Glutamatergic neuron (in vitro differentiated cells): ENCODE measurements around the gene PSMD5. TPM values are rescaled to one million over a fixed set of nuclear protein-coding genes. Genes with fewer than 3 reads are reported as not detected.
A peak's percentile ranks its signal among the peaks of the same experiment; 100 is the strongest.

ENCODE experiments used
- DNase-seq: peaks from one replicate; pipeline ENCODE4 v3.0.0; 2022
- H3K27ac Mint-ChIP-seq: one replicate; pipeline ENCODE4 v1.8.0; 2020; ENCODE audit warnings: mild to moderate bottlenecking, mixed read lengths, inconsistent platforms; ENCODE audit not compliant: unreplicated experiment
- H3K27me3 Mint-ChIP-seq: one replicate; pipeline ENCODE4 v1.8.0; 2020; ENCODE audit warnings: mild to moderate bottlenecking, moderate library complexity, mixed read lengths, inconsistent platforms; ENCODE audit not compliant: unreplicated experiment
- H3K36me3 Mint-ChIP-seq: one replicate; pipeline ENCODE4 v1.8.0; 2020; ENCODE audit warnings: mild to moderate bottlenecking, mixed read lengths, inconsistent platforms; ENCODE audit not compliant: unreplicated experiment
- H3K4me1 Mint-ChIP-seq: one replicate; pipeline ENCODE4 v1.8.0; 2020; ENCODE audit warnings: mild to moderate bottlenecking, low read depth, mixed read lengths, inconsistent platforms; ENCODE audit not compliant: unreplicated experiment
- H3K4me3 Mint-ChIP-seq: one replicate; pipeline ENCODE4 v1.8.0; 2020; ENCODE audit warnings: mild to moderate bottlenecking, mixed read lengths, inconsistent platforms; ENCODE audit not compliant: unreplicated experiment
- H3K9me3 Mint-ChIP-seq: one replicate; pipeline ENCODE4 v1.8.0; 2020; ENCODE audit warnings: mild to moderate bottlenecking, moderate library complexity, mixed read lengths, inconsistent platforms; ENCODE audit not compliant: unreplicated experiment
- total RNA-seq: library from RNA; stranded (reverse); fragmentation: NEBNext Ultra II Directional; extraction: Animal tissue kit (Norgen Biotek cat#: 25700); gene quantifications from one replicate; pipeline ENCODE4 v1.2.1, GENCODE V29; 2021; ENCODE audit not compliant: unreplicated experiment
- TF ChIP-seq, protein P1 (sequence below): fragments of 200-600 bp; sonication (generic); IDR thresholded peaks from one replicate; pipeline ENCODE4 v1.5.0; 2021; ENCODE audit not compliant: partially characterized antibody, unreplicated experiment

Gene PSMD5
- total RNA-seq, 1 donor from 2014 or later: 48.5 TPM

DNA sequence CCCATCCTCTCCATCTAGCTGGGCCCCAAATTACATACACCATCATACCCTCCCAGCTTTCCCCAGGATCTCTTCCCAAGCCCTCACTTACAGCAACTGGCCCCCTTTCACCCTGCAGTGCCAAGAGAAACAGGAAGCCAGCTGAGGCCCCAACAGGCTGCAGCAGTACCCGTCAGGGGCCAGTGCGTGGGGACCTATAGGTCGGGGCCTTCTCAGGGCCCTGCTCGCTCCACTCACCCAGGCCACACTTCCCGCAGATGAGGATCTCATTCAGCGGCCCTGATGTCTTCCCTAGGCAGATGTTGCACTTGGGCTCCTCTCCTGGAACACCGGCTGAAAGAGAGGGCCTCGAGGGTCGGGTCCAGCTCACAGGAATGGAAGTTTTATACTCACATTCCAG, 27.5 kb upstream of the PSMD5 start:
- peaks cover 4% of the 10 kb centered on the region for H3K4me1 Mint-ChIP-seq
- no peak overlapping the region for H3K4me3 Mint-ChIP-seq
- H3K36me3 Mint-ChIP-seq: no peaks in the 10 kb centered on the region
- TF ChIP-seq, protein P1, sequence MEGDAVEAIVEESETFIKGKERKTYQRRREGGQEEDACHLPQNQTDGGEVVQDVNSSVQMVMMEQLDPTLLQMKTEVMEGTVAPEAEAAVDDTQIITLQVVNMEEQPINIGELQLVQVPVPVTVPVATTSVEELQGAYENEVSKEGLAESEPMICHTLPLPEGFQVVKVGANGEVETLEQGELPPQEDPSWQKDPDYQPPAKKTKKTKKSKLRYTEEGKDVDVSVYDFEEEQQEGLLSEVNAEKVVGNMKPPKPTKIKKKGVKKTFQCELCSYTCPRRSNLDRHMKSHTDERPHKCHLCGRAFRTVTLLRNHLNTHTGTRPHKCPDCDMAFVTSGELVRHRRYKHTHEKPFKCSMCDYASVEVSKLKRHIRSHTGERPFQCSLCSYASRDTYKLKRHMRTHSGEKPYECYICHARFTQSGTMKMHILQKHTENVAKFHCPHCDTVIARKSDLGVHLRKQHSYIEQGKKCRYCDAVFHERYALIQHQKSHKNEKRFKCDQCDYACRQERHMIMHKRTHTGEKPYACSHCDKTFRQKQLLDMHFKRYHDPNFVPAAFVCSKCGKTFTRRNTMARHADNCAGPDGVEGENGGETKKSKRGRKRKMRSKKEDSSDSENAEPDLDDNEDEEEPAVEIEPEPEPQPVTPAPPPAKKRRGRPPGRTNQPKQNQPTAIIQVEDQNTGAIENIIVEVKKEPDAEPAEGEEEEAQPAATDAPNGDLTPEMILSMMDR: no peak
- DNase-seq: no peak
- peaks cover 4% of the 10 kb centered on the region for H3K9me3 Mint-ChIP-seq
- H3K27me3 Mint-ChIP-seq: peaks cover 3% of the 10 kb centered on the region
- H3K27ac Mint-ChIP-seq: no peak overlapping the region

DNA sequence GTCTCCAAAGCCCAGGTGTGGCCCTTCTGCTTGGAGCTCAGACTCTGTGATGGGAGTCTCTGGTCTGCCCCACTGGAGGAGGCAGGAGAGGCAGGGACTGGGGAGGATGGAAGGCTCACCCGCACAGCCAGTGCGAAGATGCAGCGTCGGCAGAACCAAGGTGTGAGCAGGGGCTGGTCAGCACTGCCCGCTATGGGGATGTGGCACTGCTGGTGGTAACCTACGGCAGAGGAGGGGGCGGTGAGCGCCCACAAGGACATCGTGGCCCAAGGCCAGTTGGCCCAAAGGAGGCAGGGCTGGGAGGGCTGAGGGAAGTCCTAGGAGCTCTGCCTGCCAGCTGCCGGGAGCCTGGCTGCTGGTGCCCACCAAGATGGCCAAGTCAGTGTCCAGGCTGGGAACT, 27.0 kb upstream of the PSMD5 start:
- peaks cover 4% of the 10 kb centered on the region for H3K4me1 Mint-ChIP-seq
- H3K4me3 Mint-ChIP-seq: no peak overlapping the region
- no peaks in the 10 kb centered on the region for H3K36me3 Mint-ChIP-seq
- TF ChIP-seq, protein P1: no peak
- DNase-seq: no peak
- H3K27ac Mint-ChIP-seq: no peak overlapping the region
- H3K27me3 Mint-ChIP-seq: peaks cover 3% of the 10 kb centered on the region
- peaks cover 4% of the 10 kb centered on the region for H3K9me3 Mint-ChIP-seq

DNA sequence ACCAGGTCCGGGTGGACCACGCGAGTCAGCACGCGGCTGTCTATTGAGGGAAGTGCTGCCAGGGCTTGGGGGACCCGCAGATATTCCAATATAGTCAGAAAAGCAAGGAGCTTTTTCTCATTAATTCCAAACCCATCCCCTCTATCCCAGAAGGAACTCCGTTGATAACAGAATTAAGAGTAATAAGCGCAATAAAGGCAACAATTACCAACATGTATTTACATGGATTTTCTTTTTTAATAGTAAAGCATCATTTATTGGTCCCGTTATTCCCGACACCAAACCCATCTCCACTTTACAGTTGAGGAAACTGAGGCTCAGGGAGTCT, 26.6 kb upstream of the PSMD5 start:
- DNase-seq: no peak
- TF ChIP-seq, protein P1: no peak
- peaks cover 4% of the 10 kb centered on the region for H3K9me3 Mint-ChIP-seq
- H3K27me3 Mint-ChIP-seq: peaks cover 3% of the 10 kb centered on the region
- H3K27ac Mint-ChIP-seq: peak overlapping the region; percentile 76
- H3K4me3 Mint-ChIP-seq: peak overlapping the region; percentile 85
- H3K36me3 Mint-ChIP-seq: no peaks in the 10 kb centered on the region
- H3K4me1 Mint-ChIP-seq: peaks cover 4% of the 10 kb centered on the region

DNA sequence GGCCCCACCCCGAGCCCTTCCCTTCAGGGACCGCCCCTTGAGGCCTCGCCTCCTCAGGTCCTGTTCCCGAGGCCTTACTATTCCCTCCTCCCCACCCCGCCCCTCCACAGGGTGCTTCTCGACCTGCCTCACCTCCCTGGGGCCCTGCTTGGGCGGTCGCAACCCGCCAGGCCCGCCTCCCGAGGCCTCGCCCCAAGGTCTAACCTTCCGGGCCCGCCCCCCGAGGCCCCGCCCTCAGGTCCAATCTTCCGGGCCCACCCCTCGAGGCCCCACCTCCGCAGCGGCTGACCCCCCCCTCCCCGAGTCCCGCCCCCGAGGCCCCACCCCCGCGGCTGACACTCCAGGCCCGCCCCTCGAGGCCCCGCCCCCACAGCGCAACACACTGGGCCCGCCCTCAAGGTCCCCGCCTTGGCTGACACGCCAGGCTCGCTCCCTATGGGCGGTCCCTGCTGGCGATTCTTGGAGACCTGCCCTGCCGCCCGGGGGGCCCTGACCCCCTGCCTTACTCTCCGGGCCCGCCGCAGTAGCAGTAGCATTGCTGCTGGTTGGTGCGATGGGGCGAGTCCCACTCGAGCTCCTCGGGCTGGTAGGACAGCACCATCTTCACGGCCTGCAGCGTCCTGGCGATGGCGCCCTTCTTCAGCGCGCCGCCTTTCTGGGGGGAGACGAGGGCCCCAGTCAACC, 26.1 kb upstream of the PSMD5 start:
- peak overlapping the region; percentile 76 for H3K27ac Mint-ChIP-seq
- H3K9me3 Mint-ChIP-seq: peaks cover 4% of the 10 kb centered on the region
- H3K4me3 Mint-ChIP-seq: peak overlapping the region; percentile 85
- TF ChIP-seq, protein P1: no peak
- H3K27me3 Mint-ChIP-seq: peaks cover 2% of the 10 kb centered on the region
- H3K36me3 Mint-ChIP-seq: no peaks in the 10 kb centered on the region
- peak; percentile 98 for DNase-seq
- H3K4me1 Mint-ChIP-seq: peaks cover 4% of the 10 kb centered on the region

DNA sequence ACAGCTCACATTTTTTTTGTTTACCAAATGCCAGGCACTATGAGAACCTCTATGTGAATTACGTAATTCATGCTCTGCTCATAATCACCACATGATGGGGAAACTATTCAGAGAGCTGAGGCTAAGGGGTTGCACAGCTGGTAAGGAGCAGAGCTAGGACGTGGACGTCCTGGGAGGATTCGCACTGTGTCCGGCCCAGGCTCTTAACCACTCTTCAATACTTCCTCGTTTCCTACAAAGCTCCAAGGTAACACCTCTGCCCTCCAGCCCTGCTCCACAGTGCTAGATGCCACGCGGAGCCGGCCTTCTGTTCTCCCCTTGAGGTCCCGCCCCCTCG, 25.6 kb upstream of the PSMD5 start:
- H3K4me3 Mint-ChIP-seq: peak overlapping the region; percentile 63
- peaks cover 3% of the 10 kb centered on the region for H3K9me3 Mint-ChIP-seq
- peak overlapping the region; percentile 41 for H3K27ac Mint-ChIP-seq
- TF ChIP-seq, protein P1: no peak
- DNase-seq: no peak
- H3K36me3 Mint-ChIP-seq: no peaks in the 10 kb centered on the region
- peaks cover under 1% of the 10 kb centered on the region for H3K27me3 Mint-ChIP-seq
- H3K4me1 Mint-ChIP-seq: peaks cover 4% of the 10 kb centered on the region
